BLaER1 treated with 17β-estradiol and CSF1 and Interleukin-3, amounts not matched to agents 10 nM and 100 nM (cell line): ENCODE results near the gene XCL1.
"Not testable (repeated sequence)": the region's sequence is repeated elsewhere in the genome, so short reads cannot be mapped to it uniquely, and the experiment has no call there.

ENCODE experiments used
- H3K27ac ChIP-seq, 11 experiments: shearing (Covaris generic); formaldehyde crosslinking; 2 replicates each; pipeline ENCODE4 v1.8.1; 2022
- H3K27me3 ChIP-seq, 11 experiments: shearing (Covaris generic); formaldehyde crosslinking; 2 replicates each; pipeline ENCODE4 v1.8.1; 2022
- H3K36me3 ChIP-seq, 11 experiments: shearing (Covaris generic); formaldehyde crosslinking; 2 replicates each; pipeline ENCODE4 v1.8.1; 2022
- H3K4me1 ChIP-seq, 10 experiments: shearing (Covaris generic); formaldehyde crosslinking; 2 replicates each; pipeline ENCODE4 v1.8.1; 2022
- H3K4me2 ChIP-seq, 11 experiments: shearing (Covaris generic); formaldehyde crosslinking; 2 replicates each; pipeline ENCODE4 v1.8.1; 2022
- H3K4me3 ChIP-seq, 10 experiments: shearing (Covaris generic); formaldehyde crosslinking; 2 replicates each; pipeline ENCODE4 v1.8.1; 2022
- H3K9ac ChIP-seq, 11 experiments: shearing (Covaris generic); formaldehyde crosslinking; 2 replicates each; pipeline ENCODE4 v1.8.1; 2022
- H3K9me3 ChIP-seq, 11 experiments: shearing (Covaris generic); formaldehyde crosslinking; replicated peaks in 1 of 11; 2 replicates each; pipeline ENCODE4 v1.8.1; 2022
- H4K20me1 ChIP-seq, 11 experiments: shearing (Covaris generic); formaldehyde crosslinking; 2 replicates each; pipeline ENCODE4 v1.8.1; 2022
- Cebpa-rat ChIP-seq, 11 experiments: shearing (Covaris generic); IDR thresholded peaks; 2 replicates each; pipeline ENCODE4 v1.8.1; 2022

Gene XCL1, protein sequence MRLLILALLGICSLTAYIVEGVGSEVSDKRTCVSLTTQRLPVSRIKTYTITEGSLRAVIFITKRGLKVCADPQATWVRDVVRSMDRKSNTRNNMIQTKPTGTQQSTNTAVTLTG

DNA sequence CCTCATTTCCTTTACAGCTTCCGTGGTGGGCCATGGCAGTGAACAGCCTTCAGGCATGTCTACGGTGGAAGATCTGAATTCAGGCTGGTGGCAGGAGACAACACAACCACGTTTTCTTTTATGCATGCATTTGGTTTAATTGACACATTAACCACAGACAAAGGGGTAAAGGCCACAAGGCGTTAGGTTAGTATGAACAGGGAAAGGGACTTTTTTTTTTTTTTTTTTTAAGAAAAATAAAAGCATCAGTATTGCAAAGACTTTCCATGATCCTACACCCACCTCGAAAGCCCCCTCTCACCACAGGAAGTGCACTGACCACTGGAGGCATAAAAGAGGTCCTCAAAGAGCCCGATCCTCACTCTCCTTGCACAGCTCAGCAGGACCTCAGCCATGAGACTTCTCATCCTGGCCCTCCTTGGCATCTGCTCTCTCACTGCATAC, at the start of gene XCL1:
XCL1 (plus strand) TSS at position 361 of the 444 bp plus-strand sequence; CDS start at position 394, 33 bp downstream.
- not testable (repeated sequence) for H3K4me1 ChIP-seq

DNA sequence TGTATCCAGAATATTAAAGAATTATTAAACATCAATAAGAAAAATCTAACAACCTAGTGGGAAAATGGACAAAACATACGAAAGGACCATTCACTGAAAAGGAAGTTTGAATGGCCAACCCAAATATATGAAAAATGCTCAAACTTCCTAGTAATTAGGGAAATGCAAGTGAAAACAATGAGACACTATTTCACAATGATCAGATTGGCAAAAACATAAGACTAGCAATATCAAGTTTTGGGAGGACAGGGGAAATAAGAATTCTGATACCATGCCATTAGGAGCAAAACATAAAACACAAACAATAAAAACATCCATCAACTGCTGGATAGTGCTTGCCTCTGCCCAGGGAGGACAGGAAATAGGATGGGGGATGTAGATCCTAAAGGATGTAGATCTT, 46.9 kb upstream of the XCL1 start:
- no peak overlapping the region for H3K9ac ChIP-seq
- no peaks in the 10 kb centered on the region for H3K36me3 ChIP-seq
- no peak overlapping the region for H3K27ac ChIP-seq
- no peaks in the 10 kb centered on the region for H4K20me1 ChIP-seq
- TF ChIP-seq Cebpa-rat (IDR thresholded peaks at IDR 0.05), result no peak
- H3K9me3 ChIP-seq, result peaks cover 0 to 10% (median 0%) of the 10 kb centered on the region in 11 experiments; a peak in 5 of 22 replicates
- no peak overlapping the region for H3K4me3 ChIP-seq
- H3K27me3 ChIP-seq, result no peaks in the 10 kb centered on the region
- no peak overlapping the region for H3K4me2 ChIP-seq
- peaks cover under 1 to 10% (median 4%) of the 10 kb centered on the region in 10 experiments; a peak in 11 of 20 replicates for H3K4me1 ChIP-seq

More for the DNA sequence above, at the start of gene XCL1:
- not testable (repeated sequence) for H3K9me3 ChIP-seq, H3K36me3 ChIP-seq, H3K4me2 ChIP-seq, H3K9ac ChIP-seq, H3K4me3 ChIP-seq, H3K27me3 ChIP-seq, H3K27ac ChIP-seq, H4K20me1 ChIP-seq

DNA sequence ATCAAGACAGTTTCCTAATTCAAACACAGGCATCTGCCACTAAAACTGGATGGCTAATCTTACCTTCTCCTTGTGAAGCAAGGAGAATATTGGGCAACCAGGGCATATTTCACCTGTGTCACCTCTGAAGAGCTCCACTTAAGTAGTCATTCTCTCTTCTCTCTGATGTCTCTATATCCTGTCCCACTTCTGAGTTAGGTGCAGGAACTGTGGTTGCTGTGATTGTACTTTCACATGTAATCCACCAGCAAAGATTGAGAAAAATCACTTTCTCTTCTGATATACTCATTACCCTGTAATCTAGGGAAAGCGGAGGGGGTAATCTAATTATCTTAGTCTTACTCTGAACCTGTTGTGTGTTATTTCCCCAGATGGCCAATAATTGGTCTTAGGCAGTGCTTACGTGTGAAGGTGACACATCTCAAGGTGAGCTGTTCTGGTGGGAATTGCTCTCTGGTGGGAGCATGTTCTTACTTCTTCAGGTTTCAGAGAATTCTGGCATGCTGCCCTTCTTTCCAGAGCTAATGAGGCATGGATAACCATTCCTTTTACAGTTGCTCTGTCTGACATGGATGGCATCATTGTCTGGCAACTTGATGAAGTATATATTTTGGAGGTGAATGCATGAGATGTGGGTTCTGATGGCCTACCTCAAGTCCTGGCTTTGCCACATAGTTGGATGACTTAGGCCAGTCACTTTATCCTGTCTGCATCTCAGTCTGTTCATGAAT, 44.6 kb upstream of the XCL1 start:
- no peak overlapping the region for H3K27ac ChIP-seq
- H3K9ac ChIP-seq, result no peak overlapping the region
- no peak overlapping the region for H3K4me3 ChIP-seq
- H3K36me3 ChIP-seq, result no peaks in the 10 kb centered on the region
- peaks cover 0 to 13% (median 3%) of the 10 kb centered on the region in 11 experiments; a peak in 8 of 22 replicates for H3K9me3 ChIP-seq
- H4K20me1 ChIP-seq, result no peaks in the 10 kb centered on the region
- no peak for TF ChIP-seq Cebpa-rat (IDR thresholded peaks at IDR 0.05)
- no peak overlapping the region for H3K4me2 ChIP-seq
- peaks cover 19 to 32% (median 24%) of the 10 kb centered on the region in 10 experiments for H3K4me1 ChIP-seq
- H3K27me3 ChIP-seq, result no peaks in the 10 kb centered on the region

DNA sequence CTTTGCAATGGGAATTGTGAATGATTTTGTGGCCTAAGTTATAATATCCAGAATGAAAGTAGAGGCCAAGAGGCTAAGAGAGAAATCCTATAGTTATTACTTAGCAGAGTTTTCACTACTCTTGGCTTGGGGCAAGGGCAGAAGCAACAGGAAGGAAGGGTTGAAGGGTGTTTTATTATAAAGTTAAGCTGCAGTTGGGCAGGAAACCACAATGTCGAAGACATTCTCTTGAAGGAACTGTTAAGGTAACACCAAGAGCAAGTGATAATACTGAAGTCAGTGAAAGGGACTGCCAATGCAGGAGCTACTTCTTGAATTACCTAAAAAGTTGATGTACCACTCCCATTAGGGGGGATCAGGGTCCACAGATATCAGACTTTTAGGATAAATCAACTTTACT, 40.9 kb upstream of the XCL1 start:
- no peak for TF ChIP-seq Cebpa-rat (IDR thresholded peaks at IDR 0.05)
- H3K9ac ChIP-seq, result peak overlapping the region in 5 of 11 experiments; percentile 0 to 48 (median 18); a peak in 6 of 22 replicates
- H4K20me1 ChIP-seq, result no peaks in the 10 kb centered on the region

DNA sequence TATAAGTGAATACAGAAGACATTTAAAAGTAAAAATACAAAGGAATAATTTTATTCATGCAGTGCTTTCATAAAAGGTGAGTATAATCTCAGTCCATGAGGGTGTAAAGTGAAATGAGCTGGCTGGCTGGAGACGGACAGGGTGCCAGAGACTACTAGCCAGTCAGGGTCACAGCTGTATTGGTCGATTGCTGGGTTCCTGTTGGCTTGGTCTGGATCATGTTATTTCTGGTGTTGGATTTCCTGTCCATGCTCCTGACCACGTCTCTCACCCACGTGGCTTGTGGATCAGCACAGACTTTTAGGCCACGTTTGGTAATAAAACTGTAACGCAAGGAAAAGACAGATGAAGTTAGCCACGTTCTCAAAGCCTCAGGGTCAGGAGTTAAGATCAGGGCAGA, 35.6 kb upstream of the XCL1 start:
- H3K36me3 ChIP-seq, H3K27me3 ChIP-seq, H3K27ac ChIP-seq, H4K20me1 ChIP-seq, H3K4me3 ChIP-seq, H3K4me2 ChIP-seq, H3K9ac ChIP-seq: not testable (repeated sequence)
- H3K4me1 ChIP-seq, result peaks cover 1 to 12% (median 11%) of the 10 kb centered on the region in 10 experiments
- peaks cover 0 to 15% (median 5%) of the 10 kb centered on the region in 11 experiments; a peak in 10 of 22 replicates for H3K9me3 ChIP-seq

More for the DNA sequence above, 40.9 kb upstream of the XCL1 start:
- no peaks in the 10 kb centered on the region for H3K36me3 ChIP-seq
- no peaks in the 10 kb centered on the region for H3K27me3 ChIP-seq
- peak overlapping the region in 10 of 11 experiments; percentile 30 to 78 (median 60); a peak in 18 of 22 replicates for H3K27ac ChIP-seq
- H3K4me1 ChIP-seq, result peaks cover 17 to 33% (median 26%) of the 10 kb centered on the region in 10 experiments
- peak overlapping the region in 3 of 10 experiments; percentile 22 to 25 (median 23); a peak in 3 of 20 replicates for H3K4me3 ChIP-seq
- H3K9me3 ChIP-seq, result peaks cover 0 to 24% (median 7%) of the 10 kb centered on the region in 11 experiments; a peak in 11 of 22 replicates
- H3K4me2 ChIP-seq, result peak overlapping the region; percentile 47 to 77 (median 63)

DNA sequence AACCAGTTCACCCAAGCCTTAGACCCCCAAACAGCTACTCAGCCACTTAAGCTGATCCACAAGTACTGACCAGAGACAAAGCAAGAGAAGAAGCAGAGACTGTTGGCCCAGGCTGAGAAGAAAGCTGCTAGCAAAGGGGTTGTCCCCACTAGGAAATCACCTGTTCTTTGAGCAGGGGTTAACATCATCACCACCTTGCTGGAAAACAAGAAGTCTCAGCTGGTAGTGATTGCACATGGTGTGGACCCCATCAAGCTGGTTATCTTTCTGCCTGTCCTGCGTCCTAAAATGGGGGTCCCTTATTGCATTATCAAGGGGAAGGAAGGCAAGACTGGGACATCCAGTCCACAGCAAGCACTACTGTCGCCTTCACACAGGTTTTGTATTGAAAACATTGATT, 33.4 kb upstream of the XCL1 start:
- not testable (repeated sequence) for H3K9ac ChIP-seq, H3K9me3 ChIP-seq, H3K27ac ChIP-seq, H3K27me3 ChIP-seq, H3K36me3 ChIP-seq, H3K4me3 ChIP-seq, H3K4me2 ChIP-seq, H3K4me1 ChIP-seq, H4K20me1 ChIP-seq

DNA sequence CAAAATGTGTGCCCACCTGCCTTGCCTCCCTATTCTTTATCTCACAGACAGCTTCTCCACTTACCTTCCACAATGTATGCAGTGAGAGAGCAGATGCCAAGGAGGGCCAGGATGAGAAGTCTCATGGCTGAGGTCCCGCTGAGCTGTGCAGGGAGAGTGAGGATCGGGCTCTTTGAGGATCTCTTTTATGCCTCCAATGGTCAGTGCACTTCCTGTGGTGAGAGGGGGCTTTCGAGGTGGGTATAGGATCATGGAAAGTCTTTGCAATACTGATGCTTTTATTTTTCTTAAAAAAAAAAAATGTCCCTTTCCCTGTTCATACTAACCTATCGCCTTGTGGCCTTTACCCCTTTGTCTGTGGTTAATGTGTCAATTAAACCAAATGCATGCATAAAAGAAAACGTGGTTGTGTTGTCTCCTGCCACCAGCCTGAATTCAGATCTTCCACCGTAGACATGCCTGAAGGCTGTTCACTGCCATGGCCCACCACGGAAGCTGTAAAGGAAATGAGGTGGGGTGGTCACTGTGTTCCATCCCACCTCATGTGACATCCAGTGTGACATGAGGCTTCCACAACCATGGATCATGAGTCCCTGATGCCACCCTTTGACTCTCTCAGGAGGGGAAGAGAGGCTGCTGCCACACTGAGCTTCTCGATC, 32.4 kb upstream of the XCL1 start, which contains the start of gene XCL2:
XCL2 (minus strand) TSS at position 158 of the 659 bp plus-strand sequence; CDS start at position 125, 33 bp downstream.
- not testable (repeated sequence) for H3K27me3 ChIP-seq, H4K20me1 ChIP-seq, H3K36me3 ChIP-seq, H3K4me1 ChIP-seq, H3K9me3 ChIP-seq, H3K9ac ChIP-seq, H3K27ac ChIP-seq, H3K4me2 ChIP-seq, H3K4me3 ChIP-seq

DNA sequence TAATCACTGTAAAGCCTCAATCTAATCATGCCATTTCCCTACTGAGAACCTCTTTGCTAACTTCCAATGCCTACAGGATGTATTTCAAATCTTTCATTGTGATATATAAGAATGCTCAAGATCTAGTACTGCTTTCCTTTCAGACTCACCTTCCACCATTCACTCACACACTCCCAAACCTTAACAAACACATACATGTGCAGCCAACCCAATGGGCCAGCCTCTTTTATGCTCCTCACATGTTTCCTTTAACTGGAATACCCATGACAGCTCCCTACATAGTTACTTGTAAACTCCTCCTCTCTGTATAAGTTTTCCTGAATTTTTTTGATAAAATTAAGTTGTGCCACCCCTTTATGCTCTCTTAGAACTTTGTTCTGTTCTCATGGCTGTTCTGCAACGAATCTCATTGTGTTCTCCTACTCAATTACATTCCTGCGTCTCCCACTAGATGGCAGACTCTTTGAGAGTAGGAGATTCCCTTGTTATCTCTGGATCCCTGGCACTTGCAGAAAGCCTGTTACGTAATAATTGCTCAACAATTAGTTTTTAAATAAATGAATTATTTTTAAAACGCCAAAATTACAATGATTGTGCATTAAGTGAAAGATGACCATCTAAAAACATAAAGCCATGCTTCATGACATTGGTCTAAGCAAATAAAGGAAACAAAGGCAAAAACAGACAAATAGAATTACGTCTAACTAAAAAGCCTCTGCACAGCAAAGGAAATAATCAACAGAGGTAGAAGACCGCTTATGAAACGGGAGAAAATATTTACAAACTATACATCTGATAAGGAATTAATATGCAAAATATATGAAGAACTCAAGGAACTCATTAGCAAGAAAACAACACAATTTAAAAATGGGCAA, 30.5 kb upstream of the XCL1 start:
- H3K4me3 ChIP-seq, H3K27ac ChIP-seq, H3K9ac ChIP-seq, H3K36me3 ChIP-seq, H3K4me1 ChIP-seq, H3K4me2 ChIP-seq, H3K27me3 ChIP-seq, H4K20me1 ChIP-seq: not testable (repeated sequence)
- TF ChIP-seq Cebpa-rat (IDR thresholded peaks at IDR 0.05), result peak in 3 of 11 experiments; percentile 12 to 30 (median 28); a peak in 3 of 22 replicates
- peaks cover 3 to 12% (median 7%) of the 10 kb centered on the region in 11 experiments; a peak in 13 of 22 replicates for H3K9me3 ChIP-seq

DNA sequence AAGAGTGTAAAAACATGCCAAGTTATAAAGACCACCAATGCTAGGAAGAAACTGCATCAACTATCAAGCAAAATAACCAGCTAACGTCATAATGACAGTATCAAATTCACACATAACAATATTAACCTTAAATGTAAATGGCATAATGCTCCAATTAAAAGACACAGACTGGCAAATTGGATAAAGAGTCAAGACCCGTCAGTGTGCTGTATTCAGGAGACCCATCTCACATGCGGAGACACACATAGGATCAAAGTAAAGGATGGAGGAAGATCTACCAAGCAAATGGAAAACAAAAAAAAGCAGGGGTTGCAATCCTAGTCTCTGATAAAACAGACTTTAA, 29.9 kb upstream of the XCL1 start:
- not testable (repeated sequence) for H3K4me3 ChIP-seq, H3K9ac ChIP-seq, H3K4me1 ChIP-seq, H3K27ac ChIP-seq, H3K36me3 ChIP-seq, H3K27me3 ChIP-seq, H3K4me2 ChIP-seq, H4K20me1 ChIP-seq
- H3K9me3 ChIP-seq, result peaks cover 3 to 12% (median 7%) of the 10 kb centered on the region in 11 experiments; a peak in 13 of 22 replicates
